ENCODE measurements around the gene CCDC178.

- TF ChIP-seq CTCF (IDR thresholded peaks at IDR 0.05; ENCODE audit: insufficient read depth, low read length), result no peak
- no peak for TF ChIP-seq GABPA (IDR thresholded peaks at IDR 0.05; ENCODE audit: low read depth)
- TF ChIP-seq SPI1 (IDR thresholded peaks at IDR 0.05; ENCODE audit: borderline replicate concordance, low read depth), result no peak
- TF ChIP-seq, protein P1, sequence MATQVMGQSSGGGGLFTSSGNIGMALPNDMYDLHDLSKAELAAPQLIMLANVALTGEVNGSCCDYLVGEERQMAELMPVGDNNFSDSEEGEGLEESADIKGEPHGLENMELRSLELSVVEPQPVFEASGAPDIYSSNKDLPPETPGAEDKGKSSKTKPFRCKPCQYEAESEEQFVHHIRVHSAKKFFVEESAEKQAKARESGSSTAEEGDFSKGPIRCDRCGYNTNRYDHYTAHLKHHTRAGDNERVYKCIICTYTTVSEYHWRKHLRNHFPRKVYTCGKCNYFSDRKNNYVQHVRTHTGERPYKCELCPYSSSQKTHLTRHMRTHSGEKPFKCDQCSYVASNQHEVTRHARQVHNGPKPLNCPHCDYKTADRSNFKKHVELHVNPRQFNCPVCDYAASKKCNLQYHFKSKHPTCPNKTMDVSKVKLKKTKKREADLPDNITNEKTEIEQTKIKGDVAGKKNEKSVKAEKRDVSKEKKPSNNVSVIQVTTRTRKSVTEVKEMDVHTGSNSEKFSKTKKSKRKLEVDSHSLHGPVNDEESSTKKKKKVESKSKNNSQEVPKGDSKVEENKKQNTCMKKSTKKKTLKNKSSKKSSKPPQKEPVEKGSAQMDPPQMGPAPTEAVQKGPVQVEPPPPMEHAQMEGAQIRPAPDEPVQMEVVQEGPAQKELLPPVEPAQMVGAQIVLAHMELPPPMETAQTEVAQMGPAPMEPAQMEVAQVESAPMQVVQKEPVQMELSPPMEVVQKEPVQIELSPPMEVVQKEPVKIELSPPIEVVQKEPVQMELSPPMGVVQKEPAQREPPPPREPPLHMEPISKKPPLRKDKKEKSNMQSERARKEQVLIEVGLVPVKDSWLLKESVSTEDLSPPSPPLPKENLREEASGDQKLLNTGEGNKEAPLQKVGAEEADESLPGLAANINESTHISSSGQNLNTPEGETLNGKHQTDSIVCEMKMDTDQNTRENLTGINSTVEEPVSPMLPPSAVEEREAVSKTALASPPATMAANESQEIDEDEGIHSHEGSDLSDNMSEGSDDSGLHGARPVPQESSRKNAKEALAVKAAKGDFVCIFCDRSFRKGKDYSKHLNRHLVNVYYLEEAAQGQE (IDR thresholded peaks at IDR 0.05; ENCODE audit: insufficient replicate concordance, low read depth), result no peak
- no peak for TF ChIP-seq POLR2AphosphoS5 (IDR thresholded peaks at IDR 0.05; ENCODE audit: low read depth)
Measured at GRCh38 chr18:33355756-33356155, 84.8 kb downstream of the CCDC178 start.

Data from HL-60 (cell line).